SU-DHL-6 (cell line): ENCODE measurements around the gene SEC31A.

ENCODE experiments used
- EZH2phosphoT487 ChIP-seq: fragments of 200-600 bp; sonication (generic), shearing (Covaris generic); conservative IDR thresholded peaks from 2 replicates; pipeline ENCODE4 v1.6.1; 2018; ENCODE audit warnings: mild to moderate bottlenecking, antibody characterized with exemption, low read length, moderate library complexity, mixed read lengths
- TF ChIP-seq, protein P1 (sequence below): fragments of 200-600 bp; sonication (generic); IDR thresholded peaks from one replicate; pipeline ENCODE4 v1.5.1; 2017; ENCODE audit warnings: antibody characterized with exemption, mild to moderate bottlenecking, low read length, moderate library complexity; ENCODE audit not compliant: insufficient read depth, poor library complexity, severe bottlenecking

GRCh38 chr4:82810176-82810575, 80.8 kb downstream of the SEC31A start:
- TF ChIP-seq EZH2phosphoT487: no peak
- TF ChIP-seq, protein P1, sequence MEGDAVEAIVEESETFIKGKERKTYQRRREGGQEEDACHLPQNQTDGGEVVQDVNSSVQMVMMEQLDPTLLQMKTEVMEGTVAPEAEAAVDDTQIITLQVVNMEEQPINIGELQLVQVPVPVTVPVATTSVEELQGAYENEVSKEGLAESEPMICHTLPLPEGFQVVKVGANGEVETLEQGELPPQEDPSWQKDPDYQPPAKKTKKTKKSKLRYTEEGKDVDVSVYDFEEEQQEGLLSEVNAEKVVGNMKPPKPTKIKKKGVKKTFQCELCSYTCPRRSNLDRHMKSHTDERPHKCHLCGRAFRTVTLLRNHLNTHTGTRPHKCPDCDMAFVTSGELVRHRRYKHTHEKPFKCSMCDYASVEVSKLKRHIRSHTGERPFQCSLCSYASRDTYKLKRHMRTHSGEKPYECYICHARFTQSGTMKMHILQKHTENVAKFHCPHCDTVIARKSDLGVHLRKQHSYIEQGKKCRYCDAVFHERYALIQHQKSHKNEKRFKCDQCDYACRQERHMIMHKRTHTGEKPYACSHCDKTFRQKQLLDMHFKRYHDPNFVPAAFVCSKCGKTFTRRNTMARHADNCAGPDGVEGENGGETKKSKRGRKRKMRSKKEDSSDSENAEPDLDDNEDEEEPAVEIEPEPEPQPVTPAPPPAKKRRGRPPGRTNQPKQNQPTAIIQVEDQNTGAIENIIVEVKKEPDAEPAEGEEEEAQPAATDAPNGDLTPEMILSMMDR: no peak
